ENCODE measurements around the gene SSR1. TPM values are rescaled to one million over a fixed set of nuclear protein-coding genes. Genes with fewer than 3 reads are reported as not detected.

SSR1 gene
- total RNA-seq, 2 experiments from 2014 or later, result 49.6 to 55.1 TPM

GRCh38 chr6:7243179-7243981 lies 69.6 kb downstream of the SSR1 start:
- H3K4me1 ChIP-seq (ENCODE audit: insufficient read depth, low read length), result peaks cover 7% of the 10 kb centered on the region
- Mint-ChIP-seq H3K27me3 (no peaks in the 10 kb centered on the region), H3K36me3 (ENCODE audit: low read depth) (peaks cover 68% of the 10 kb centered on the region), H3K4me1 (ENCODE audit: low read depth) (peaks cover 20% of the 10 kb centered on the region), H3K4me3 (no peak overlapping the region), H3K27ac (peak overlapping the region; percentile 19), H3K9me3 (no peaks in the 10 kb centered on the region)
- peak; percentile 96 for TF ChIP-seq CTCF (IDR thresholded peaks at IDR 0.05)
- intact Hi-C loops (cut with DNase I, micrococcal nuclease), result loop anchor here (1.0 to 10.0 kb wide), 6 partner anchors 459 to 686 kb away; no protein-coding TSS in a partner anchor
- H3K27ac ChIP-seq (ENCODE audit: low read depth in 1 of 2, low read length in 2 of 2), result no peak overlapping the region
- H3K9me3 ChIP-seq (ENCODE audit: control insufficient read depth in 1 of 2, insufficient read depth in 1 of 2, low read length in 2 of 2), result no peaks in the 10 kb centered on the region
- ChIA-PET CTCF (interaction anchor here (0.5 to 1.7 kb wide), 11 partner anchors 9 to 1583 kb away, joined by 3 to 11 read pairs (median 4); no protein-coding TSS in a partner anchor), POLR2A (interaction anchor here (0.8 to 1.7 kb wide), 2 partner anchors 135 to 567 kb away, joined by 3 to 4 read pairs; partner anchors contain the start of gene RREB1)
- ATAC-seq (ENCODE audit: poor library complexity) (peak; percentile 85), DNase-seq (peak in 12 of 14 experiments; percentile 12 to 77 (median 36))
- no peaks in the 10 kb centered on the region for H3K27me3 ChIP-seq (ENCODE audit: control insufficient read depth in 1 of 2, insufficient read depth in 2 of 2, low read length in 2 of 2)
- no peak overlapping the region for H3K4me3 ChIP-seq (ENCODE audit: low read length)
- H3K36me3 ChIP-seq (ENCODE audit: insufficient read depth, low read length), result peaks cover 42% of the 10 kb centered on the region

GRCh38 chr6:7242835-7243178 lies 70.2 kb downstream of the SSR1 start:
- Mint-ChIP-seq H3K4me1 (ENCODE audit: low read depth) (peaks cover 20% of the 10 kb centered on the region), H3K9me3 (no peaks in the 10 kb centered on the region), H3K4me3 (no peak overlapping the region), H3K36me3 (ENCODE audit: low read depth) (peaks cover 64% of the 10 kb centered on the region), H3K27ac (peak overlapping the region; percentile 19), H3K27me3 (no peaks in the 10 kb centered on the region)
- no peak overlapping the region for H3K4me3 ChIP-seq (ENCODE audit: low read length)
- no peak for ATAC-seq (ENCODE audit: poor library complexity)
- TF ChIP-seq CTCF (IDR thresholded peaks at IDR 0.05), result no peak
- ChIA-PET CTCF (interaction anchor here (1.5 to 1.7 kb wide), 4 partner anchors 9 to 566 kb away, joined by 3 to 11 read pairs (median 4); no protein-coding TSS in a partner anchor), POLR2A (interaction anchor here (0.8 to 1.7 kb wide), 2 partner anchors 135 to 566 kb away, joined by 3 to 4 read pairs; partner anchors contain the start of gene RREB1)
- no peak for DNase-seq
- H3K27ac ChIP-seq (ENCODE audit: low read depth in 1 of 2, low read length in 2 of 2), result no peak overlapping the region
- intact Hi-C loops (cut with DNase I, micrococcal nuclease), result loop anchor here (1.0 to 10.0 kb wide), 7 partner anchors 458 to 686 kb away; no protein-coding TSS in a partner anchor
- H3K4me1 ChIP-seq (ENCODE audit: insufficient read depth, low read length), result peaks cover 7% of the 10 kb centered on the region
- H3K9me3 ChIP-seq (ENCODE audit: control insufficient read depth in 1 of 2, insufficient read depth in 1 of 2, low read length in 2 of 2), result no peaks in the 10 kb centered on the region
- H3K27me3 ChIP-seq (ENCODE audit: control insufficient read depth in 1 of 2, insufficient read depth in 2 of 2, low read length in 2 of 2), result no peaks in the 10 kb centered on the region
- peaks cover 38% of the 10 kb centered on the region for H3K36me3 ChIP-seq (ENCODE audit: insufficient read depth, low read length)

- peaks cover 7% of the 10 kb centered on the region for H3K4me1 ChIP-seq (ENCODE audit: insufficient read depth, low read length)
- no peaks in the 10 kb centered on the region for H3K27me3 ChIP-seq (ENCODE audit: control insufficient read depth in 1 of 2, insufficient read depth in 2 of 2, low read length in 2 of 2)
- intact Hi-C loops (cut with DNase I, micrococcal nuclease), result loop anchor here (1.0 to 10.0 kb wide), 4 partner anchors 457 to 685 kb away; no protein-coding TSS in a partner anchor
- ATAC-seq (ENCODE audit: poor library complexity), result no peak
- Mint-ChIP-seq H3K27ac (peak overlapping the region; percentile 24), H3K4me3 (no peak overlapping the region), H3K27me3 (no peaks in the 10 kb centered on the region), H3K4me1 (ENCODE audit: low read depth) (peaks cover 20% of the 10 kb centered on the region), H3K36me3 (ENCODE audit: low read depth) (peaks cover 59% of the 10 kb centered on the region), H3K9me3 (no peaks in the 10 kb centered on the region)
- no peak overlapping the region for H3K27ac ChIP-seq (ENCODE audit: low read depth in 1 of 2, low read length in 2 of 2)
- CTCF ChIA-PET, result interaction anchor here (1.6 kb wide), 1 partner anchor 10 kb away, joined by 3 read pairs; no protein-coding TSS in a partner anchor
- DNase-seq, result no peak
- H3K9me3 ChIP-seq (ENCODE audit: control insufficient read depth in 1 of 2, insufficient read depth in 1 of 2, low read length in 2 of 2), result no peaks in the 10 kb centered on the region
- H3K4me3 ChIP-seq (ENCODE audit: low read length), result no peak overlapping the region
- H3K36me3 ChIP-seq (ENCODE audit: insufficient read depth, low read length), result peaks cover 34% of the 10 kb centered on the region
- POLR2A ChIA-PET, result no interaction called here
- TF ChIP-seq CTCF (IDR thresholded peaks at IDR 0.05), result no peak
Measured at GRCh38 chr6:7241709-7242645, 71.0 kb downstream of the SSR1 start.

Measured in CD4-positive, alpha-beta T cell (primary cell).